Endothelial cell (in vitro differentiated cells): Measurements from ENCODE around the gene PALD1. TPM values are rescaled to one million over a fixed set of nuclear protein-coding genes. Genes with fewer than 3 reads are reported as not detected.

Experiments used
- DNase-seq: peaks from one replicate; pipeline ENCODE4 v3.0.0; 2021; ENCODE audit warnings: low spot score
- H3K27ac Mint-ChIP-seq: one replicate; pipeline ENCODE4 v1.8.0; 2021; ENCODE audit warnings: mixed read lengths, inconsistent platforms; ENCODE audit not compliant: unreplicated experiment
- H3K27me3 Mint-ChIP-seq: one replicate; pipeline ENCODE4 v1.8.0; 2021; ENCODE audit warnings: mild to moderate bottlenecking, moderate library complexity, mixed read lengths, inconsistent platforms; ENCODE audit not compliant: unreplicated experiment
- H3K36me3 Mint-ChIP-seq: one replicate; pipeline ENCODE4 v1.8.0; 2021; ENCODE audit warnings: mild to moderate bottlenecking, low read depth, mixed read lengths, inconsistent platforms; ENCODE audit not compliant: unreplicated experiment
- H3K4me1 Mint-ChIP-seq: one replicate; pipeline ENCODE4 v1.8.0; 2021; ENCODE audit warnings: mild to moderate bottlenecking, mixed read lengths, inconsistent platforms; ENCODE audit not compliant: unreplicated experiment
- H3K4me3 Mint-ChIP-seq: one replicate; pipeline ENCODE4 v1.8.0; 2021; ENCODE audit warnings: mild to moderate bottlenecking, mixed read lengths, inconsistent platforms; ENCODE audit not compliant: unreplicated experiment
- H3K9me3 Mint-ChIP-seq: one replicate; pipeline ENCODE4 v1.8.0; 2021; ENCODE audit warnings: mixed read lengths, inconsistent platforms; ENCODE audit not compliant: unreplicated experiment
- CTCF ChIP-seq: fragments of 200-600 bp; sonication (generic); IDR thresholded peaks from one replicate; pipeline ENCODE4 v1.5.0; 2021; ENCODE audit warnings: antibody characterized with exemption; ENCODE audit not compliant: unreplicated experiment
- total RNA-seq: library from RNA; stranded (reverse); fragmentation: NEBNext Ultra II Directional; extraction: Animal tissue kit (Norgen Biotek cat#: 25700); gene quantifications from one replicate; pipeline ENCODE4 v1.2.1, GENCODE V29; 2021; ENCODE audit not compliant: unreplicated experiment

PALD1 gene
- total RNA-seq, 1 donor from 2014 or later = 166 TPM

DNA sequence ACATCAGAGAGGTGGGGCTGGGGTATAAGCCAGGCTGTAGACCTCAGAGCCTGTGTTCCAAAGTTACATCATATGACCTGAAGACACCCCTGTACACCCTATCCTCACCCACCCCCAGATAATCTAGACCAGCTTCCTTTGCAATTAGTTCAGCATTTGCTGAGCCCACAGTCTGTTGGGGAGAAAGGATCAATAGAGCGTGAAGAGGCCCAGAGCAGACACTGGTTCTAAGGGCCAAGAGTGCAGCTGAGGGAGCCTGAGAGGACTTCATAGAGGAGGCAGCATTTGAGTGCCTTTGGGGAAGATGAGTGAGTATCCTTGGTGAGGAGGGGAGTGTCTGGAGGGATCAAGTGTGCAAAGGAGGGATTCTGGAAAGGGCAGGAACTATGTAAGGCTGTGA lies 65.3 kb downstream of the PALD1 start:
- Mint-ChIP-seq H3K4me1 (peaks cover 8% of the 10 kb centered on the region), H3K36me3 (peaks cover 45% of the 10 kb centered on the region), H3K27ac (peak overlapping the region; percentile 27), H3K27me3 (peaks cover 21% of the 10 kb centered on the region), H3K9me3 (no peaks in the 10 kb centered on the region), H3K4me3 (peak overlapping the region; percentile 32)
- no peak for DNase-seq
- TF ChIP-seq CTCF = no peak

DNA sequence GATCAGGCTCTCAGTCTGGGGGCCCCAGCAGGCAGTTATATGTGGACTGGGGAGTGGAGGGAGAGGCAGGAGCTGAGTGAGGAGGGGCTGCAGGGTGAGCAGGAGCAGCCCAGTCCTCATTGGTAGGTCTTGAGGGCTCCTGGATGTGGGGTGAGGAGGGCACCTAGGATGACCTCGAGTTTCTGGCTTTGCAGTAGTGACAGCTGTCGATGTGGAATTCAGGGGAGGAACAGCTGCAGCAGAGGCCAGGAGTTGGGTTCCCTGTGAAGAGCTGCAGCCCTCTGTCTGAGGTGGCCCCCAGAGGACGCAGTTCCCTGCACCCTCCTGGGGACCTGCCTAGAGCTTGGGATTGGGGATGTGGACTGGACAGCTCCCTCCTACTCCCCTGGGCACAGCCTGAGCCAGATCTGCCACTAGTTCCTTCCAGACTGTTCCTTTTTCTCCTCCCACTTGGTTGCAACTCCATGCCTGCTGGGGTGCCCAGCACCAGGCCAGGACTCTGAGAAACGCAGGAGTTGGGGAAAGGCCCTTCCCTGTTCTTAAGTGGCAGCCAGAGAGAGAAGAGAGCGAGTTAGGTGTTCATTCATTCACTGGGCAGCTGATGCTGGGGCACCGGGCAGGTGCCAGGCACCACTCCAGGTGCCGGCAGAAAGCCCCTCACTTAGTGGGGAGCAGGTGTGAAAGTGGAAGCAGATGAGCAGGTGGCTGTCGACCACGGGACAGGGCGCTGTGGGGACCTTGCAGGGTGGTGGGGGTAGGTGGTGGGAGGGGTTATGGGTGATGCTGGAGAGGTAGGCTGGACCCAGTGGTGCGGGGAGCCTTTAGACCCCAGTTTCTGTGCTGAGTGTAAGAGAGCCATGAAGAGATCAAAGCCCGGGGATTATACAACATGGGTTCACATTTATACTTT lies 66.1 kb downstream of the PALD1 start:
- peaks cover 21% of the 10 kb centered on the region for H3K27me3 Mint-ChIP-seq
- DNase-seq = no peak
- no peak for TF ChIP-seq CTCF
- no peaks in the 10 kb centered on the region for H3K9me3 Mint-ChIP-seq
- H3K4me1 Mint-ChIP-seq = peaks cover 10% of the 10 kb centered on the region
- peaks cover 48% of the 10 kb centered on the region for H3K36me3 Mint-ChIP-seq
- no peak overlapping the region for H3K4me3 Mint-ChIP-seq
- H3K27ac Mint-ChIP-seq = peak overlapping the region; percentile 27

- DNase-seq = no peak
- Mint-ChIP-seq H3K4me1 (peaks cover 20% of the 10 kb centered on the region), H3K36me3 (peaks cover 50% of the 10 kb centered on the region), H3K4me3 (no peak overlapping the region), H3K9me3 (no peaks in the 10 kb centered on the region), H3K27ac (no peak overlapping the region), H3K27me3 (peaks cover 13% of the 10 kb centered on the region)
- no peak for TF ChIP-seq CTCF
These were observed 68.0 kb downstream of the PALD1 start for GRCh38 chr10:70546584-70546983.

DNA sequence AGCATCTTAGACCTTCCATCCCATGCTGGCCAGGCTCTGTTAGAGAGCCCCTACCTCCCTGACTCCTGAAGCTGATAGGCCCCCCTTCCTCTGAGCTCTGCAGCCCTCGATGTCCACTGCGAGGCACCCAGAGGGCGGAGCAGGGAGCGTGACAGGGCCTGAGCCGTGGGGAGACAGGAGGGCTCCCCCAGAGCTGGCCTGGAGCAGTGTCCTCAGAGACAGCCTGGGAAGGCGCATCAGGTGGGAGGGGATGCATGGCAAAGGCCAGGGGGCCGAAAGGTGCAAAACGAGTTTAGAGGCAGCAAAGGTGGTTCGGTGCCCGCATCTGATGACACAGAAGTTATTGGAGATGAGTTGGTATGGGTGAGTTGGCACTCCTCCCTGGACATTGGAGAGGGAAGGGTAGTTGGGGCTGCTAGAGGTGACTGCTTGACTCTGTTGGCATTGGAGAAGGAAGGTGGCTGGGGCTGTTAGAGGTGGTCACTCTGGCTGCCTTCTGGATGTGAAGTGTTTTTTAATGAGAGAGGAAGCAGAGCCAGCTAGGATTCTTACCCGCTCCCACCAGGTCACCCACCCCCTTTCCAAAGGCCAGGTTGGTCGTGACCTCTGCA lies 70.9 kb downstream of the PALD1 start:
- Mint-ChIP-seq H3K36me3 (peaks cover 43% of the 10 kb centered on the region), H3K4me1 (peaks cover 27% of the 10 kb centered on the region), H3K9me3 (no peaks in the 10 kb centered on the region), H3K27ac (peak overlapping the region; percentile 64), H3K4me3 (peak overlapping the region; percentile 75), H3K27me3 (peaks cover 9% of the 10 kb centered on the region)
- no peak for DNase-seq
- no peak for TF ChIP-seq CTCF
